K562 (cell line): ENCODE results near the gene ADIG. TPM values are rescaled to one million over a fixed set of nuclear protein-coding genes. Genes with fewer than 3 reads are reported as not detected.

ENCODE experiments used
- ATAC-seq: fragments of 200-7000 bp; cut with Tn5 transposase; 3 replicates; pipeline ENCODE4 v1.9.1; 2020; ENCODE audit warnings: moderate library complexity
- BruUV-seq: library from RNA; stranded (reverse); fragments of 400-500 nt; replicated peaks from 2 replicates; lab custom pipeline; 2021; lab: Mats Ljungman, UMichigan
- CTCF ChIA-PET: fragments of 300-600 bp; formaldehyde crosslinking; extraction: SDS; loops from one replicate; lab custom pipeline; 2021; ENCODE audit warnings: low intra/inter-chr PET ratio; lab: Yijun Ruan, JAX
- POLR2A ChIA-PET: fragments of 300-600, 350-650 bp; sonication (Branson Sonifier 250); formaldehyde crosslinking; extraction: SDS; loops from one replicate; lab custom pipeline; 2021; ENCODE audit warnings: antibody characterized with exemption, inconsistent platforms; lab: Yijun Ruan, JAX
- DNase-seq, 4 experiments: peaks; one replicate each; pipeline versions ENCODE4 v3.0.0 to v3.0.0-alpha.2; 2011 to 2018; ENCODE audit warnings: low spot score in 3 of 4, mixed read lengths in 3 of 4; ENCODE audit errors: extremely low read depth in 1 of 4
- FAIRE-seq: peaks from 2 replicates; lab custom pipeline; 2011; peaks lifted over from hg19 to GRCh38; lab: Jason Lieb, UNC
- H2AFZ ChIP-seq: 2 replicates; pipeline ENCODE4 v1.6.0; 2011; ENCODE audit warnings: low read depth, low read length, control low read depth, inconsistent platforms
- H3K27ac ChIP-seq: fragments of 200-600 bp; 3 replicates; pipeline ENCODE4 v1.8.0; 2011; ENCODE audit warnings: low read depth, mild to moderate bottlenecking, control low read depth, inconsistent platforms, low read length, moderate library complexity, mixed read lengths; ENCODE audit errors: extremely low read depth
- H3K27me3 ChIP-seq, 2 experiments: fragments of 300-600 bp in 1 of 2; 2 replicates in 1 of 2; 3 replicates in 1 of 2; pipeline versions ENCODE4 v1.6.0 to v1.8.0; 2011; ENCODE audit warnings: inconsistent platforms in 2 of 2, low read length in 2 of 2, mild to moderate bottlenecking in 1 of 2, mixed read lengths in 1 of 2, moderate library complexity in 1 of 2; ENCODE audit not compliant: control insufficient read depth in 2 of 2, insufficient read depth in 2 of 2
- H3K36me3 ChIP-seq: fragments of 300-600 bp; 3 replicates; pipeline ENCODE4 v1.8.0; 2011; ENCODE audit warnings: mild to moderate bottlenecking, low read length, inconsistent platforms; ENCODE audit not compliant: control insufficient read depth, insufficient read depth
- H3K4me1 ChIP-seq, 2 experiments: fragments of 200-600 bp in 1 of 2; replicated peaks in 1 of 2; 2 replicates in 1 of 2; 3 replicates in 1 of 2; pipeline versions ENCODE4 v1.5.1 to v1.8.0; 2011; ENCODE audit warnings: inconsistent platforms in 2 of 2, low read length in 2 of 2, mild to moderate bottlenecking in 1 of 2, mixed read lengths in 1 of 2, moderate library complexity in 1 of 2; ENCODE audit not compliant: control insufficient read depth in 2 of 2, insufficient read depth in 2 of 2
- H3K4me2 ChIP-seq: 2 replicates; pipeline ENCODE4 v1.6.1; 2011; ENCODE audit warnings: low read length, control low read depth, inconsistent platforms, mixed read lengths; ENCODE audit not compliant: insufficient read depth
- H3K4me3 ChIP-seq: fragments of 200-600 bp; sonication (generic), shearing (Covaris generic); 2 replicates; pipeline ENCODE4 v1.5.1; 2016; ENCODE audit warnings: control low read depth, inconsistent platforms
- H3K79me2 ChIP-seq: fragments of 200-600 bp; 3 replicates; pipeline ENCODE4 v1.8.0; 2011; ENCODE audit warnings: low read length, inconsistent platforms; ENCODE audit not compliant: control insufficient read depth, insufficient read depth
- H3K9ac ChIP-seq, 2 experiments: 2 replicates each; pipeline versions ENCODE4 v1.6.0 to v1.6.1; 2011; ENCODE audit warnings: low read depth in 2 of 2, low read length in 2 of 2, control low read depth in 1 of 2, inconsistent platforms in 1 of 2, mild to moderate bottlenecking in 1 of 2, mixed read lengths in 1 of 2; ENCODE audit not compliant: insufficient read depth in 1 of 2
- H3K9me1 ChIP-seq: one replicate; pipeline ENCODE4 v1.6.0; 2011; ENCODE audit warnings: inconsistent platforms, mild to moderate bottlenecking, low read length, moderate library complexity; ENCODE audit not compliant: control insufficient read depth, insufficient read depth
- H3K9me3 ChIP-seq: replicated peaks from 2 replicates; pipeline ENCODE4 v1.5.1; 2011; ENCODE audit warnings: low read depth, low read length, inconsistent platforms; ENCODE audit not compliant: control insufficient read depth, insufficient read depth
- H4K20me1 ChIP-seq: replicated peaks from 2 replicates; pipeline ENCODE4 v1.6.1; 2011; ENCODE audit warnings: low read length, inconsistent platforms, mixed read lengths; ENCODE audit not compliant: control insufficient read depth, insufficient read depth
- KDM1A ChIP-seq, 2 experiments: fragments of 450-650 bp; IDR thresholded peaks; 2 replicates each; pipeline ENCODE4 v1.6.1; 2016; ENCODE audit warnings: mild to moderate bottlenecking in 2 of 2
- ZNF512 ChIP-seq: IDR thresholded peaks from 2 replicates; pipeline ENCODE4 v1.6.1; 2016; ENCODE audit warnings: missing genetic modification characterization, missing compliant biosample characterization
- WGBS: fragments of 100-300 bp; shearing (Covaris generic); methylation state at CpG from one replicate; pipeline ENCODE4 v1.1.6; 2016; ENCODE audit warnings: low coverage, mixed read lengths; ENCODE audit not compliant: insufficient coverage; ENCODE audit errors: missing lambda C conversion rate; 5-methylcytosine and 5-hydroxymethylcytosine counted together
- in situ Hi-C: fragments of 300-500 bp; cut with MboI; formaldehyde crosslinking; loops from 4 replicates; pipeline ENCODE4 v1.15.0; 2018; ENCODE audit warnings: inconsistent platforms, mixed read lengths
- intact Hi-C: fragments of 100-400 bp; cut with micrococcal nuclease; formaldehyde crosslinking; loops from 2 replicates; pipeline ENCODE4 v1.14.2; 2022
- polyA plus RNA-seq, 8 experiments: library from polyadenylated mRNA; depleted of rRNA in 4 of 8; stranded (reverse) in 5 of 8; unstranded in 3 of 8; fragments of >200 nt; fragmentation: Nextera tagmentation in 2 of 8; fragmentation: Illumina TruSeq in 1 of 8; extraction: Ambion mirVana in 2 of 8; extraction: Trizol in 1 of 8; gene quantifications; 2 replicates each; pipeline versions ENCODE4 v1.2.1 to v1.2.3, GENCODE V29; 2011 to 2014; ENCODE audit warnings: inconsistent platforms in 1 of 8, missing spikeins in 1 of 8
- total RNA-seq, 7 experiments: library from RNA; depleted of rRNA in 6 of 7; stranded (reverse); fragments of >200 nt in 6 of 7; fragmentation: Illumina TruSeq in 2 of 7; extraction: Trizol in 2 of 7; gene quantifications; 2 replicates each; pipeline versions ENCODE4 v1.2.1 to v1.2.3, GENCODE V29; 2011 to 2021; ENCODE audit warnings: low replicate concordance in 1 of 7

ADIG gene
- total and polyA plus RNA-seq, 9 of the 15 experiments (the other 6 are each of a cell fraction or from before 2014, with no cell fraction given), result not detected

GRCh38 chr20:38629979-38630378 lies 49.0 kb downstream of the ADIG start:
- CTCF ChIA-PET, result no interaction called here

More at GRCh38 chr20:38629979-38630378, 49.0 kb downstream of the ADIG start:
- Histone ChIP-seq H3K4me1 (peaks cover 6 to 11% of the 10 kb centered on the region in 2 experiments; a peak in 4 of 5 replicates), H4K20me1 (no peaks in the 10 kb centered on the region), H3K4me3 (no peak overlapping the region), H3K9me1 (no peaks in the 10 kb centered on the region), H2AFZ (no peak overlapping the region), H3K9me3 (no peaks in the 10 kb centered on the region), H3K79me2 (no peaks in the 10 kb centered on the region), H3K27ac (no peak overlapping the region), H3K36me3 (no peaks in the 10 kb centered on the region)
- no TSS peak for BruUV-seq
- intact Hi-C loops, result no loop called here
- ATAC-seq, result no peak
- POLR2A ChIA-PET, result no interaction called here
- no peak for DNase-seq
- in situ Hi-C loops, result no loop called here
- WGBS, result 33% methylated on average over 1 of the region's 1 CpG
- FAIRE-seq, result no peak
- TF ChIP-seq KDM1A (IDR thresholded peaks at IDR 0.05), result no peak
- TF ChIP-seq ZNF512 (tag), result peak; percentile 91
- TF ChIP-seq, all 486 proteins: peak for 1
- no peak overlapping the region for H3K4me2 ChIP-seq
- H3K9ac ChIP-seq, result no peak overlapping the region
- peaks cover 5 to 11% of the 10 kb centered on the region in 2 experiments; a peak in 3 of 5 replicates for H3K27me3 ChIP-seq
